HEK293T (cell line): ENCODE data around the gene SIGLEC15.

Experiments
- ARNT ChIP-seq: fragments of 450-650 bp; IDR thresholded peaks from 2 replicates; pipeline ENCODE4 v1.6.1; 2017; ENCODE audit warnings: mild to moderate bottlenecking
- BHLHE40 ChIP-seq: fragments of 450-650 bp; IDR thresholded peaks from 2 replicates; pipeline ENCODE4 v1.6.1; 2016; ENCODE audit warnings: mild to moderate bottlenecking, moderate library complexity, borderline replicate concordance
- ELF4 ChIP-seq: fragments of 450-650 bp; IDR thresholded peaks from 2 replicates; pipeline ENCODE4 v1.6.1; 2017; ENCODE audit warnings: antibody characterized with exemption
- FOXA1 ChIP-seq: fragments of 450-650 bp; IDR thresholded peaks from 2 replicates; pipeline ENCODE4 v1.6.1; 2016; ENCODE audit warnings: mild to moderate bottlenecking
- FOXK2 ChIP-seq: fragments of 450-650 bp; IDR thresholded peaks from 2 replicates; pipeline ENCODE4 v1.6.1; 2016; ENCODE audit warnings: mild to moderate bottlenecking
- HDGF ChIP-seq: fragments of 450-650 bp; IDR thresholded peaks from 2 replicates; pipeline ENCODE4 v1.6.1; 2017; ENCODE audit warnings: antibody characterized with exemption, borderline replicate concordance
- NFRKB ChIP-seq: fragments of 450-650 bp; IDR thresholded peaks from 2 replicates; pipeline ENCODE4 v1.6.1; 2016; ENCODE audit warnings: mild to moderate bottlenecking, moderate library complexity
- SP1 ChIP-seq: fragments of 450-650 bp; IDR thresholded peaks from 2 replicates; pipeline ENCODE4 v1.6.1; 2017
- SUZ12 ChIP-seq: fragments of 450-650 bp; IDR thresholded peaks from 2 replicates; pipeline ENCODE4 v1.6.1; 2016; ENCODE audit warnings: mild to moderate bottlenecking
- TARDBP ChIP-seq: fragments of 450-650 bp; IDR thresholded peaks from 2 replicates; pipeline ENCODE4 v1.6.1; 2016
- ZNF384 ChIP-seq: fragments of 450-650 bp; IDR thresholded peaks from 2 replicates; pipeline ENCODE4 v1.6.1; 2016

GRCh38 chr18:45890606-45891005, 65.1 kb downstream of the SIGLEC15 start:
- TF ChIP-seq ZNF384: no peak
- TF ChIP-seq SP1: no peak
- TF ChIP-seq SUZ12: no peak
- no peak for TF ChIP-seq FOXA1
- no peak for TF ChIP-seq FOXK2
- TF ChIP-seq NFRKB: no peak
- no peak for TF ChIP-seq BHLHE40
- TF ChIP-seq ELF4: no peak
- no peak for TF ChIP-seq TARDBP
- no peak for TF ChIP-seq ARNT
- no peak for TF ChIP-seq HDGF
